DOHH2 (cell line): Measurements from ENCODE around the gene SHB.

Experiments used
- H3F3A ChIP-seq: fragments of 200-600 bp; sonication (generic), shearing (Covaris generic); 2 replicates; pipeline ENCODE4 v1.6.0; 2016; ENCODE audit warnings: antibody characterized with exemption, mild to moderate bottlenecking; ENCODE audit not compliant: control insufficient read depth, insufficient read depth
- H3K27ac ChIP-seq: fragments of 200-600 bp; sonication (generic); 2 replicates; pipeline ENCODE4 v1.5.1; 2014; ENCODE audit warnings: low read depth, mild to moderate bottlenecking, low read length, moderate library complexity
- H3K27me3 ChIP-seq: fragments of 200-600 bp; sonication (generic); 2 replicates; pipeline ENCODE4 v1.6.1; 2014; ENCODE audit warnings: mild to moderate bottlenecking, low read length, mixed read lengths; ENCODE audit not compliant: control insufficient read depth
- H3K36me3 ChIP-seq: fragments of 200-600 bp; sonication (generic); 2 replicates; pipeline ENCODE4 v1.6.1; 2014; ENCODE audit warnings: mild to moderate bottlenecking, low read length, moderate library complexity, mixed read lengths; ENCODE audit not compliant: control insufficient read depth
- H3K4me1 ChIP-seq: fragments of 200-600 bp; sonication (generic); 2 replicates; pipeline ENCODE4 v1.6.1; 2014; ENCODE audit warnings: mild to moderate bottlenecking, low read length, mixed read lengths; ENCODE audit not compliant: control insufficient read depth
- H3K4me2 ChIP-seq: fragments of 200-600 bp; sonication (generic); 2 replicates; pipeline ENCODE4 v1.6.0; 2014; ENCODE audit warnings: mild to moderate bottlenecking, low read length, moderate library complexity
- H3K4me3 ChIP-seq: fragments of 200-600 bp; sonication (generic); 2 replicates; pipeline ENCODE4 v1.5.1; 2014; ENCODE audit warnings: mild to moderate bottlenecking, low read length, mixed read lengths
- H3K79me2 ChIP-seq: fragments of 200-600 bp; sonication (generic); 2 replicates; pipeline ENCODE4 v1.6.1; 2014; ENCODE audit warnings: mild to moderate bottlenecking, low read length, mixed read lengths; ENCODE audit not compliant: control insufficient read depth
- H3K9me2 ChIP-seq: fragments of 200-600 bp; sonication (generic); replicated peaks from 2 replicates; pipeline ENCODE4 v1.6.1; 2014; ENCODE audit warnings: mild to moderate bottlenecking, low read length, mixed read lengths; ENCODE audit not compliant: control insufficient read depth
- H3K9me3 ChIP-seq: fragments of 200-600 bp; sonication (generic); 2 replicates; pipeline ENCODE4 v1.6.1; 2014; ENCODE audit warnings: antibody characterized with exemption, low read length, mixed read lengths; ENCODE audit not compliant: control insufficient read depth, insufficient read depth
- H4K20me1 ChIP-seq: fragments of 200-600 bp; sonication (generic); 2 replicates; pipeline ENCODE4 v1.6.0; 2014; ENCODE audit warnings: low read depth, mild to moderate bottlenecking, antibody characterized with exemption, low read length, moderate library complexity; ENCODE audit not compliant: control insufficient read depth, insufficient read depth
- CTCF ChIP-seq: fragments of 200-600 bp; sonication (generic); IDR thresholded peaks from one replicate; pipeline ENCODE4 v1.5.1; 2014; ENCODE audit warnings: antibody characterized with exemption, mild to moderate bottlenecking, low read depth, low read length; ENCODE audit not compliant: poor library complexity, severe bottlenecking
- EZH2phosphoT487 ChIP-seq: fragments of 200-600 bp; sonication (generic); IDR thresholded peaks from 2 replicates; pipeline ENCODE4 v1.6.1; 2017; ENCODE audit warnings: borderline replicate concordance, mild to moderate bottlenecking, antibody characterized with exemption, low read length, moderate library complexity, mixed read lengths

SHB gene

GRCh38 chr9:38073882-38074281 is 4.9 kb upstream of the SHB start:
- no peak for TF ChIP-seq CTCF
- no peak for TF ChIP-seq EZH2phosphoT487
- Histone ChIP-seq H3K4me2 (no peak overlapping the region), H3K36me3 (no peaks in the 10 kb centered on the region), H3K4me1 (peaks cover 5% of the 10 kb centered on the region; the same call in 1 of the 2 replicates), H3K27me3 (peaks cover 26% of the 10 kb centered on the region), H3K9me2 (no peaks in the 10 kb centered on the region), H3K79me2 (no peaks in the 10 kb centered on the region), H3K27ac (no peak overlapping the region), H3K9me3 (no peaks in the 10 kb centered on the region), H3K4me3 (no peak overlapping the region), H3F3A (no peaks in the 10 kb centered on the region), H4K20me1 (no peaks in the 10 kb centered on the region)

- no peaks in the 10 kb centered on the region for H3K9me3 ChIP-seq
- no peaks in the 10 kb centered on the region for H3K9me2 ChIP-seq
- no peaks in the 10 kb centered on the region for H4K20me1 ChIP-seq
- H3K4me1 ChIP-seq: peaks cover 9% of the 10 kb centered on the region; the same call in 1 of the 2 replicates
- TF ChIP-seq CTCF (no peak), EZH2phosphoT487 (no peak)
- H3K79me2 ChIP-seq: no peaks in the 10 kb centered on the region
- peaks cover 35% of the 10 kb centered on the region for H3K27me3 ChIP-seq
- H3K27ac ChIP-seq: no peak overlapping the region
- H3K4me2 ChIP-seq: no peak overlapping the region
- no peak overlapping the region for H3K4me3 ChIP-seq
- no peaks in the 10 kb centered on the region for H3K36me3 ChIP-seq
- H3F3A ChIP-seq: no peaks in the 10 kb centered on the region
Observed at GRCh38 chr9:38071470-38072134, 2.6 kb upstream of the SHB start.

GRCh38 chr9:38067859-38068681 is 957 bp downstream of the SHB start:
- H3F3A ChIP-seq: no peaks in the 10 kb centered on the region
- H3K79me2 ChIP-seq: no peaks in the 10 kb centered on the region
- H3K36me3 ChIP-seq: no peaks in the 10 kb centered on the region
- H3K27me3 ChIP-seq: peaks cover 50% of the 10 kb centered on the region
- H3K4me3 ChIP-seq: 0 out of 2 replicates have a peak overlapping the region, but pooled peaks have one; percentile 24
- TF ChIP-seq CTCF (no peak), EZH2phosphoT487 (no peak)
- H4K20me1 ChIP-seq: no peaks in the 10 kb centered on the region
- no peaks in the 10 kb centered on the region for H3K9me3 ChIP-seq
- peaks cover 9% of the 10 kb centered on the region; the same call in 1 of the 2 replicates for H3K4me1 ChIP-seq
- peak overlapping the region; percentile 92; the same call in 1 of the 2 replicates for H3K4me2 ChIP-seq
- H3K27ac ChIP-seq: no peak overlapping the region
- no peaks in the 10 kb centered on the region for H3K9me2 ChIP-seq
